Right atrium auricular region (tissue), 2 donors: ENCODE data around the gene OTULINL. TPM values are rescaled to one million over a fixed set of nuclear protein-coding genes. Genes with fewer than 3 reads are reported as not detected.

ENCODE experiments used
- DNase-seq: peaks from one replicate; pipeline ENCODE4 v3.0.0-alpha.2; 2019; ENCODE audit warnings: low spot score
- H3K27ac ChIP-seq, 2 donors: fragments of 200-600 bp; sonication (generic); 1 replicate in 1 of 2; 2 replicates in 1 of 2; pipeline ENCODE4 v1.5.1; 2016 to 2019
- H3K27me3 ChIP-seq, 2 donors: fragments of 200-600 bp; sonication (generic); one replicate each; pipeline versions ENCODE4 v1.5.1 to v1.6.0; 2017 to 2019
- H3K36me3 ChIP-seq: fragments of 200-600 bp; sonication (generic); one replicate; pipeline ENCODE4 v1.5.1; 2016
- H3K4me1 ChIP-seq, 2 donors: fragments of 200-600 bp; sonication (generic); one replicate each; pipeline versions ENCODE4 v1.5.1 to v1.6.0; 2017 to 2019
- H3K4me3 ChIP-seq, 2 donors: fragments of 200-600 bp; sonication (generic); 1 replicate in 1 of 2; 2 replicates in 1 of 2; pipeline ENCODE4 v1.5.1; 2017 to 2019; ENCODE audit warnings: mild to moderate bottlenecking in 1 of 2, moderate library complexity in 1 of 2
- H3K9me3 ChIP-seq, 2 donors: fragments of 200-600 bp; sonication (generic); one replicate each; pipeline ENCODE4 v1.5.1; 2019
- CTCF ChIP-seq, 2 donors: fragments of 200-600 bp; sonication (generic); IDR thresholded peaks; one replicate each; pipeline ENCODE4 v1.5.1; 2019; ENCODE audit warnings: antibody characterized with exemption in 2 of 2
- total RNA-seq, 2 donors: library from RNA; depleted of rRNA; stranded (reverse); fragments of >200 nt; gene quantifications; one replicate each; pipeline ENCODE4 v1.1.0, GENCODE V29; 2016

Gene OTULINL
- total RNA-seq, 2 donors from 2014 or later = 1.6 to 2.1 TPM

DNA sequence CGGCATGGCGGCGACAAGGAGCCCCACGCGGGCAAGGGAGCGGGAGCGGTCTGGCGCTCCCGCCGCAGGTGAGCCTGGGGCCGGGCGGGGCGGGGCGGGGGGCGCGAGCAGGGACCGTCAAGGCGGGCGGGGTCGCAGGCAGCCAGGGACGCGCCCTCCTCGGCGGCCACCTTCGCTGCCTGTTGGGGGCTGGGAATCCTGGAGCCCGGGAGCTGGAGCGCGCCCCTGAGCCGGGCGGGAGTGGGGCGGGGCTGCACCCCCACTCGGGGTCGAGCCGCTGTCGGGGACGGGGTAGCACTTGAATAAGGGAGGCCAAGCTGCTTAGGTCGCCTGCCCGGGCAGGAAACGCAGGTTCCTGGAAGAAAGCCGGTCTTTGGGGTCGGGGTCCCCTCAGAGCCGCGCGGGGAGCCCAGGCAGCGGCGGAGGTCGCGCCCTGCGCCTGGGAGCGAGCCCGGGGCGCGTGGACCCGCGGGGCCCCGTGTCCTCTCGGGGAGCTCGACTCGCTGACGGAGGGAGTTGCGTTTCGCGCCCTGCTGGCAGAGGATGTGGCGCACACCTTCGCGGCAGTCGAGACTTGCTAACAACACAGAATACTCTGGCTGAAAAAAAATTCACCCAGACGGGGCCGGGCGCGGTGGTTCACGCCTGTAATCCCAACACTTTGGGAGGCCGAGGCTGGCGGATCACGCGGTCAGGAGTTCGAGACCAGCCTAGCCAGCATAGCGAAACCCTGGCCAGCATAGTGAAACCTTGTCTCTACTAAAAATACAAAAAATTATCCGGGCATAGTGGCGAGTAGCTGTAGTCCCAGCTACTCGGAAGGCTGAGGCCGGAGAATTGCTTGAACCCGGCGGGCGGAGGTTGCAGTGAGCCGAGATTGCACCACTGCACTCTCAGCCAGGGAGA lies 552 bp downstream of the OTULINL start:
- Histone ChIP-seq H3K4me1 (peaks cover 0 to 24% of the 10 kb centered on the region in 2 donors), H3K27ac (peak overlapping the region; percentile 2 to 67), H3K4me3 (peak overlapping the region; percentile 54 to 80), H3K36me3 (no peaks in the 10 kb centered on the region), H3K9me3 (no peaks in the 10 kb centered on the region), H3K27me3 (no peaks in the 10 kb centered on the region)
- TF ChIP-seq CTCF (IDR thresholded peaks at IDR 0.05) = peak in 1 of 2 donors; percentile 21
- DNase-seq = no peak

- Histone ChIP-seq H3K27ac (no peak overlapping the region), H3K27me3 (no peaks in the 10 kb centered on the region)
- no peak for TF ChIP-seq CTCF (IDR thresholded peaks at IDR 0.05)
These were observed 1.2 kb downstream of the OTULINL start for GRCh38 chr5:14582797-14583137.

GRCh38 chr5:14584848-14585247 lies 3.3 kb downstream of the OTULINL start:
- H3K27me3 ChIP-seq = no peaks in the 10 kb centered on the region
- H3K4me1 ChIP-seq = peaks cover 0 to 24% of the 10 kb centered on the region in 2 donors
- H3K36me3 ChIP-seq = no peaks in the 10 kb centered on the region
- no peaks in the 10 kb centered on the region for H3K9me3 ChIP-seq
- H3K4me3 ChIP-seq = no peak overlapping the region
- H3K27ac ChIP-seq = no peak overlapping the region
- TF ChIP-seq CTCF (IDR thresholded peaks at IDR 0.05) = no peak
- no peak for DNase-seq

More at GRCh38 chr5:14582797-14583137, 1.2 kb downstream of the OTULINL start:
- Histone ChIP-seq H3K36me3 (no peaks in the 10 kb centered on the region), H3K9me3 (no peaks in the 10 kb centered on the region), H3K4me1 (peaks cover 0 to 24% of the 10 kb centered on the region in 2 donors), H3K4me3 (peak overlapping the region in 1 of 2 donors; percentile 80)
- DNase-seq = no peak

- Histone ChIP-seq H3K4me1 (peaks cover 0 to 12% of the 10 kb centered on the region in 2 donors), H3K36me3 (no peaks in the 10 kb centered on the region), H3K4me3 (no peak overlapping the region), H3K9me3 (no peaks in the 10 kb centered on the region), H3K27me3 (no peaks in the 10 kb centered on the region), H3K27ac (no peak overlapping the region)
- DNase-seq = no peak
- TF ChIP-seq CTCF (IDR thresholded peaks at IDR 0.05) = no peak
These were observed 5.6 kb downstream of the OTULINL start for GRCh38 chr5:14587150-14587549.

DNA sequence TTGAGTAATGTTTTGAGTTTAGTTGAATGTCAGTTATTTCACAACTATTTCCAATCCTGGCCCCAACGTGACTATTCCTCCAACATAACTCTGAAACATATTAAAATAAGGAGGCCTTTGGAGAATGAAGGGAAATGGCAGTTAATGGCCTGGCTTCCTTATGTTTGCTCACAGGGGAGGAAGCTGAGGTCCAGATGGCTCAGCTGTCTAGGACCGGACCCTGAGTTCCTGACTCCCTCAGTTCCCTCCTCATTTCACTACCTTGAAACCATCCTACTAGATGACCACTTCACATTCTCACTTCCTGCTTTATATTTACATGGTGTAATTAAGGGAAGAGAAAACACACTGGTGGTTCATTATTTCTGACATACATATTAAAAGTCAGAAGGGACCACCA lies 6.6 kb downstream of the OTULINL start:
- no peak overlapping the region for H3K4me3 ChIP-seq
- H3K4me1 ChIP-seq = peaks cover 0 to 3% of the 10 kb centered on the region in 2 donors
- no peaks in the 10 kb centered on the region for H3K36me3 ChIP-seq
- H3K27me3 ChIP-seq = no peaks in the 10 kb centered on the region
- no peaks in the 10 kb centered on the region for H3K9me3 ChIP-seq
- no peak for DNase-seq
- TF ChIP-seq CTCF (IDR thresholded peaks at IDR 0.05) = no peak
- no peak overlapping the region for H3K27ac ChIP-seq
